Cardiac septum (tissue), 1 donor: Measurements from ENCODE around the gene FBXW9. TPM values are rescaled to one million over a fixed set of nuclear protein-coding genes. Genes with fewer than 3 reads are reported as not detected.

Experiments
- total RNA-seq: library from RNA; stranded (reverse); fragmentation: NEBNext Ultra II Directional; extraction: Animal tissue kit (Norgen Biotek cat#: 25700); gene quantifications from one replicate; pipeline ENCODE4 v1.2.1, GENCODE V29; 2021
- donor health status: DM: no; HTN: no; CAD: no.

FBXW9 gene
- total RNA-seq, 1 donor from 2014 or later, result 2.2 TPM

Other genes starting within 250 kb of the FBXW9 start
- gene ZNF709, start 211.8 kb downstream of the FBXW9 start, total RNA-seq, result 0.94 TPM
- 9.3 TPM for gene ZNF564, start 145.1 kb downstream of the FBXW9 start, total RNA-seq
- 5.1 TPM for gene ZNF490, start 85.8 kb downstream of the FBXW9 start, total RNA-seq
- 14.8 TPM for gene ZNF791, start 85.7 kb downstream of the FBXW9 start, total RNA-seq
- gene MAN2B1, start 29.9 kb downstream of the FBXW9 start, total RNA-seq, result 20.6 TPM
- gene WDR83, start 29.8 kb downstream of the FBXW9 start, total RNA-seq, result 10.0 TPM
- gene DHPS, start 14.8 kb downstream of the FBXW9 start, total RNA-seq, result 49.0 TPM
- gene GNG14, start 8.6 kb downstream of the FBXW9 start, total RNA-seq, result not detected
- gene TNPO2, start 27.3 kb upstream of the FBXW9 start, total RNA-seq, result 50.4 TPM
- 111 TPM for gene TRIR, start 38.1 kb upstream of the FBXW9 start, total RNA-seq
- gene GET3, start 40.9 kb upstream of the FBXW9 start, total RNA-seq, result 58.4 TPM
- not detected for gene BEST2, start 55.2 kb upstream of the FBXW9 start, total RNA-seq
- 101 TPM for gene HOOK2, start 78.9 kb upstream of the FBXW9 start, total RNA-seq
- 97.7 TPM for gene JUNB, start 94.9 kb upstream of the FBXW9 start, total RNA-seq
- gene PRDX2, start 105.2 kb upstream of the FBXW9 start, total RNA-seq, result 595 TPM
- gene THSD8, start 105.4 kb upstream of the FBXW9 start, total RNA-seq, result 0.94 TPM
- 4.4 TPM for gene RNASEH2A, start 110.0 kb upstream of the FBXW9 start, total RNA-seq
- gene RTBDN, start 137.9 kb upstream of the FBXW9 start, total RNA-seq, result not detected
- 0.65 TPM for gene MAST1, start 141.9 kb upstream of the FBXW9 start, total RNA-seq
- gene DNASE2, start 184.8 kb upstream of the FBXW9 start, total RNA-seq, result 21.3 TPM
- gene KLF1, start 190.6 kb upstream of the FBXW9 start, total RNA-seq, result 0.38 TPM
- 33.2 TPM for gene GCDH, start 194.5 kb upstream of the FBXW9 start, total RNA-seq
- gene SYCE2, start 222.7 kb upstream of the FBXW9 start, total RNA-seq, result not detected
- 36.3 TPM for gene FARSA, start 237.1 kb upstream of the FBXW9 start, total RNA-seq
- 412 TPM for gene CALR, start 242.0 kb upstream of the FBXW9 start, total RNA-seq
- gene RAD23A, start 249.2 kb upstream of the FBXW9 start, total RNA-seq, result 143 TPM